Thyroid gland (tissue), 4 donors: Measurements from ENCODE around the gene RILP. TPM values are rescaled to one million over a fixed set of nuclear protein-coding genes. Genes with fewer than 3 reads are reported as not detected.

Experiments
- DNase-seq, 2 donors: peaks; one replicate each; pipeline ENCODE4 v3.0.0-alpha.2; 2019
- H3K27ac ChIP-seq, 3 donors: fragments of 200-600 bp; sonication (generic); 1 replicate in 2 of 3; 2 replicates in 1 of 3; pipeline ENCODE4 v1.5.1; 2016 to 2019; ENCODE audit warnings: mild to moderate bottlenecking in 1 of 3, moderate library complexity in 1 of 3
- H3K27me3 ChIP-seq: fragments of 200-600 bp; sonication (generic); one replicate; pipeline ENCODE4 v1.5.1; 2019
- H3K36me3 ChIP-seq, 2 donors: fragments of 200-600 bp; sonication (generic); one replicate each; pipeline ENCODE4 v1.5.1; 2016 to 2019
- H3K4me1 ChIP-seq, 2 donors: fragments of 200-600 bp; sonication (generic); one replicate each; pipeline ENCODE4 v1.5.1; 2017 to 2019
- H3K4me3 ChIP-seq, 3 donors: fragments of 200-600 bp; sonication (generic); replicated peaks in 1 of 3; 1 replicate in 2 of 3; 2 replicates in 1 of 3; pipeline ENCODE4 v1.5.1; 2016; ENCODE audit warnings: mild to moderate bottlenecking in 1 of 3
- H3K9me3 ChIP-seq: fragments of 200-600 bp; sonication (generic); one replicate; pipeline ENCODE4 v1.5.1; 2017
- CTCF ChIP-seq, 6 experiments: fragments of 200-600 bp in 3 of 6; fragments of 450-650 bp in 3 of 6; sonication (generic) in 3 of 6; IDR thresholded peaks; one replicate each; pipeline ENCODE4 v1.5.1; 2016 to 2019; ENCODE audit warnings: antibody characterized with exemption in 6 of 6, mild to moderate bottlenecking in 2 of 6, inconsistent platforms in 1 of 6, moderate library complexity in 1 of 6
- POLR2A ChIP-seq, 2 donors: fragments of 450-650 bp; IDR thresholded peaks; one replicate each; pipeline ENCODE4 v1.6.1; 2017; ENCODE audit warnings: antibody characterized with exemption in 2 of 2, mild to moderate bottlenecking in 2 of 2, moderate library complexity in 1 of 2
- WGBS, 2 donors: methylation state at CpG; one replicate each; pipeline ENCODE4 v1.1.5; 2017; 5-methylcytosine and 5-hydroxymethylcytosine counted together
- intact Hi-C: fragments of 100-400 bp; cut with DNase I; formaldehyde crosslinking; loops from one replicate; pipeline ENCODE4 v1.15.1; 2023
- total RNA-seq, 4 donors: library from RNA; depleted of rRNA; stranded (reverse); fragments of >200 nt; gene quantifications; one replicate each; pipeline ENCODE4 v1.2.3, GENCODE V29; 2016

RILP gene
- total RNA-seq, 4 donors from 2014 or later: 67.5 to 140 (median 124) TPM

- H3K4me3 ChIP-seq: no peak overlapping the region
- TF ChIP-seq POLR2A (IDR thresholded peaks at IDR 0.05) (no peak), CTCF (IDR thresholded peaks at IDR 0.05) (no peak)
- DNase-seq: no peak
- WGBS, 2 donors: 95 to 98% methylated on average over 5 of the region's 5 CpGs
- intact Hi-C loops: no loop called here
- no peaks in the 10 kb centered on the region for H3K9me3 ChIP-seq
- no peaks in the 10 kb centered on the region for H3K27me3 ChIP-seq
- no peaks in the 10 kb centered on the region for H3K36me3 ChIP-seq
- H3K4me1 ChIP-seq: peaks cover 46 to 64% of the 10 kb centered on the region in 2 donors
- H3K27ac ChIP-seq: peak overlapping the region in 2 of 3 donors; percentile 49 to 87
Observed at GRCh38 chr17:1607971-1608320, 41.7 kb downstream of the RILP start.

- H3K27me3 ChIP-seq: no peaks in the 10 kb centered on the region
- peak overlapping the region; percentile 74 to 89 (median 87) for H3K27ac ChIP-seq
- intact Hi-C loops: no loop called here
- TF ChIP-seq CTCF (IDR thresholded peaks at IDR 0.05): no peak
- TF ChIP-seq POLR2A (IDR thresholded peaks at IDR 0.05): peak in 1 of 2 donors; percentile 1
- WGBS, 2 donors: 39 to 64% methylated on average over 10 to 18 of the region's 26 CpGs
- DNase-seq: peak; percentile 73 to 76
- H3K36me3 ChIP-seq: no peaks in the 10 kb centered on the region
- H3K9me3 ChIP-seq: no peaks in the 10 kb centered on the region
- H3K4me3 ChIP-seq: no peak overlapping the region
- H3K4me1 ChIP-seq: peaks cover 46 to 56% of the 10 kb centered on the region in 2 donors
Observed at GRCh38 chr17:1606352-1606985, 43.2 kb downstream of the RILP start.

GRCh38 chr17:1605681-1606351 is 43.9 kb downstream of the RILP start:
- 53 to 56% methylated on average over 12 to 14 of the region's 19 CpGs for WGBS, 2 donors
- Histone ChIP-seq H3K4me1 (peaks cover 46 to 50% of the 10 kb centered on the region in 2 donors), H3K27ac (peak overlapping the region; percentile 74 to 89 (median 87)), H3K9me3 (no peaks in the 10 kb centered on the region), H3K4me3 (peak overlapping the region in 1 of 3 donors; percentile 0), H3K36me3 (no peaks in the 10 kb centered on the region), H3K27me3 (no peaks in the 10 kb centered on the region)
- DNase-seq: peak; percentile 93 to 95
- intact Hi-C loops: no loop called here
- peak in 1 of 2 donors; percentile 34 for TF ChIP-seq POLR2A (IDR thresholded peaks at IDR 0.05)
- no peak for TF ChIP-seq CTCF (IDR thresholded peaks at IDR 0.05)

- WGBS, 2 donors: 52 to 61% methylated on average over 9 to 17 of the region's 35 CpGs
- TF ChIP-seq POLR2A (IDR thresholded peaks at IDR 0.05): no peak
- DNase-seq: peak; percentile 29 to 37
- H3K4me1 ChIP-seq: peaks cover 46 to 50% of the 10 kb centered on the region in 2 donors
- peak overlapping the region in 1 of 3 donors; percentile 0 for H3K4me3 ChIP-seq
- no peaks in the 10 kb centered on the region for H3K9me3 ChIP-seq
- intact Hi-C loops: no loop called here
- H3K36me3 ChIP-seq: no peaks in the 10 kb centered on the region
- H3K27ac ChIP-seq: peak overlapping the region; percentile 74 to 89 (median 87)
- H3K27me3 ChIP-seq: no peaks in the 10 kb centered on the region
Observed at GRCh38 chr17:1604831-1605528, 44.7 kb downstream of the RILP start.

GRCh38 chr17:1601571-1601970 is 48.1 kb downstream of the RILP start:
- intact Hi-C loops: no loop called here
- Histone ChIP-seq H3K27me3 (no peaks in the 10 kb centered on the region), H3K36me3 (no peaks in the 10 kb centered on the region), H3K4me1 (peaks cover 19% of the 10 kb centered on the region in 2 donors), H3K9me3 (no peaks in the 10 kb centered on the region), H3K4me3 (no peak overlapping the region), H3K27ac (no peak overlapping the region)
- TF ChIP-seq CTCF (IDR thresholded peaks at IDR 0.05) (no peak), POLR2A (IDR thresholded peaks at IDR 0.05) (no peak)
- DNase-seq: no peak
- 93 to 96% methylated on average over 11 to 13 of the region's 14 CpGs for WGBS, 2 donors
